Astrocyte of the spinal cord (primary cell): ENCODE results near the gene CTBP1.
A peak's percentile ranks its signal among the peaks of the same experiment; 100 is the strongest.

Source experiments
- DNase-seq: peaks from one replicate; pipeline ENCODE4 v3.0.0; 2011; ENCODE audit warnings: low read depth, low spot score
- H3K4me3 ChIP-seq: 2 replicates; pipeline ENCODE4 v1.5.1; 2011; ENCODE audit warnings: low read depth, mild to moderate bottlenecking, low read length, moderate library complexity
- CTCF ChIP-seq: IDR thresholded peaks from 2 replicates; pipeline ENCODE4 v1.5.1; 2012; ENCODE audit warnings: low read depth, mild to moderate bottlenecking, low read length, inconsistent platforms
- in situ Hi-C: cut with HindIII; loops from 2 replicates; pipeline ENCODE4 v1.10.0; 2017; ENCODE audit warnings: low sequenced_read_pairs

CTBP1 gene

GRCh38 chr4:1290165-1290977 is 41.4 kb upstream of the CTBP1 start:
- H3K4me3 ChIP-seq = peak overlapping the region; percentile 78
- TF ChIP-seq CTCF = no peak
- in situ Hi-C loops = no loop called here
- no peak for DNase-seq

- DNase-seq = peak; percentile 96
- peak within 1 kb of the TSS; percentile 78 for H3K4me3 ChIP-seq
- no peak for TF ChIP-seq CTCF
- in situ Hi-C loops = no loop called here
These were observed 40.6 kb upstream of the CTBP1 start, which contains the start of gene MAEA for GRCh38 chr4:1289207-1290164. Gene MAEA, plus strand, starts transcription at chr4:1289891. Its CDS starts 23 bp downstream, at chr4:1289914.

GRCh38 chr4:1288786-1289185 is 39.9 kb upstream of the CTBP1 start:
- in situ Hi-C loops = no loop called here
- DNase-seq = no peak
- no peak for TF ChIP-seq CTCF
- peak overlapping the region; percentile 59 for H3K4me3 ChIP-seq

GRCh38 chr4:1285790-1286553 is 37.0 kb upstream of the CTBP1 start:
- in situ Hi-C loops = no loop called here
- DNase-seq = no peak
- no peak overlapping the region for H3K4me3 ChIP-seq
- TF ChIP-seq CTCF = no peak

GRCh38 chr4:1285151-1285789 is 36.3 kb upstream of the CTBP1 start:
- TF ChIP-seq CTCF = no peak
- in situ Hi-C loops = no loop called here
- DNase-seq = no peak
- no peak overlapping the region for H3K4me3 ChIP-seq
